ENCODE results near the gene ASAP3.

DNA sequence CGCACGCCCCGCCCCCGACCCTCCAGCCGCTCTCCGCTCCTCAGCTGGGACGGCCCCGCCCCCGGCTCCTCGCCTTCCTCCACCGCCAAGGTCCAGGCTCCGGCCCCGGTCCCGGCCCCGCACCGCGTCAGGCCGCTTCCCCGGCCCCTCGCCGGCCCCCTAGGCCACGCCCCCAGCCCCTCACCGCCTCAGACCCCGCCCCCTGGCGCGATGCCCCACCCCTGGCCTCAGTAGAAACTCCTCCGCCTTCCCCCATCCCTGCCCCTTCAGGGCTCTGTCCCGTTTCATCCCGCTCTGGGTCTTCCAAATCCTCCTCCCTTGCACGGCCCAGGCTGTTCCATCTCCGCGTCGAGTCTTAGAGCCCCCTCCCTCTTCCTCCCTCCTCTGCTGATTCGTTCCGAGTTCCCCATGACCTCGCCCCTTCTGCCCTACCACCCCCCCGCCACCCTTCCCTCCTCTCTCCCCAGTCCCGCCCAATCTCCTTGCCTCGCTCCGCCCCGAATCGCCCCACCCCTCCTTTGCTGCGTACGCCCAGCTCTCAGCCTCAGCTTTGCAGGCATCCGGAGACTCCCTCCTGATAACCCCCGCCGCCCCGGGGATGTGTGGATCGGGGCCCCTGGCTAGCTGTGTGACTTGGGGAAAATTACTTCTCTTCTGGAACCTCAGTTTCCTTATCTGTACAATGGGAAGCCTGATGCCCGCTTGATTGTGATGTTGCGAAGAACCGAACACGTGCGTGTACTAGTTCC lies 448 bp upstream of the ASAP3 start:
- TF ChIP-seq UBTF (CRISPR knock-in tag; IDR thresholded peaks at IDR 0.05) = no peak
- no peak for TF ChIP-seq YEATS2 (CRISPR knock-in tag; IDR thresholded peaks at IDR 0.05; ENCODE audit: borderline replicate concordance)
- TF ChIP-seq HCFC1 (IDR thresholded peaks at IDR 0.05; ENCODE audit: low read depth, low read length) = no peak

Measured in HepG2 (cell line).